HCT116 (cell line): Measurements from ENCODE around the gene PDF. TPM values are rescaled to one million over a fixed set of nuclear protein-coding genes. Genes with fewer than 3 reads are reported as not detected.

Experiments used
- ATAC-seq: fragments of 200-7000 bp; cut with Tn5 transposase; 2 replicates; pipeline ENCODE4 v1.9.1; 2020; ENCODE audit warnings: mild to moderate bottlenecking, moderate library complexity
- BruUV-seq: library from RNA; stranded (reverse); fragments of 400-500 nt; replicated peaks from 2 replicates; lab custom pipeline; 2021; lab: Mats Ljungman, UMichigan
- CTCF ChIA-PET: fragments of 300-600 bp; sonication (Branson Sonifier 250); formaldehyde crosslinking; loops from one replicate; lab custom pipeline; 2021; ENCODE audit warnings: antibody characterized with exemption; lab: Charles Lee
- POLR2A ChIA-PET: fragments of 300-600, 350-600 bp; sonication (Branson Sonifier 250); formaldehyde crosslinking; loops from one replicate; lab custom pipeline; 2021; ENCODE audit warnings: antibody characterized with exemption; lab: Charles Lee
- RAD21 ChIA-PET, 2 experiments: fragments of 300-600 bp; sonication (Branson Sonifier 250); formaldehyde crosslinking; loops; one replicate each; lab custom pipeline; 2023; ENCODE audit warnings: low total read pairs in 2 of 2; ENCODE audit not compliant: uncharacterized antibody in 2 of 2, unreplicated experiment in 2 of 2, low non-redundant PET in 1 of 2; lab: Charles Lee
- DNase-seq: peaks from one replicate; pipeline ENCODE4 v3.0.0-alpha.2; 2010; ENCODE audit warnings: low read depth, low spot score
- H2AFZ ChIP-seq: fragments of 200-600 bp; shearing (Covaris generic), sonication (generic); 2 replicates; pipeline ENCODE4 v1.6.1; 2017; ENCODE audit warnings: low read depth, mixed run types, mixed read lengths, antibody characterized with exemption, low read length; ENCODE audit not compliant: poor library complexity, severe bottlenecking
- H3K27ac ChIP-seq: 2 replicates; pipeline ENCODE4 v1.5.1; 2012; ENCODE audit warnings: low read depth, low read length
- H3K27me3 ChIP-seq: fragments of 200-600 bp; sonication (generic); 2 replicates; pipeline ENCODE4 v1.6.1; 2016; ENCODE audit warnings: mixed run types, low read length, mixed read lengths; ENCODE audit not compliant: insufficient read depth
- H3K36me3 ChIP-seq, 2 experiments: fragments of 200-500 bp in 1 of 2; fragments of 200-600 bp in 1 of 2; sonication (Bioruptor generic) in 1 of 2; sonication (generic) in 1 of 2; 2 replicates each; pipeline versions ENCODE4 v1.5.1 to v1.6.1; 2014 to 2016; ENCODE audit warnings: low read length in 2 of 2, inconsistent platforms in 1 of 2, mixed read lengths in 1 of 2, mixed run types in 1 of 2; ENCODE audit not compliant: insufficient read depth in 2 of 2, control insufficient read depth in 1 of 2
- H3K4me1 ChIP-seq, 2 experiments: fragments of 200-600 bp in 1 of 2; sonication (generic) in 1 of 2; 2 replicates each; pipeline versions ENCODE4 v1.5.1 to v1.6.1; 2012 to 2017; ENCODE audit warnings: low read length in 2 of 2, inconsistent platforms in 1 of 2, mild to moderate bottlenecking in 1 of 2, mixed read lengths in 1 of 2, mixed run types in 1 of 2, moderate library complexity in 1 of 2; ENCODE audit not compliant: insufficient read depth in 2 of 2, control insufficient read depth in 1 of 2
- H3K4me2 ChIP-seq: fragments of 200-600 bp; sonication (generic); 2 replicates; pipeline ENCODE4 v1.6.1; 2017; ENCODE audit warnings: mixed run types, low read length, mixed read lengths
- H3K4me3 ChIP-seq, 2 experiments: fragments of 200-600 bp in 1 of 2; sonication (generic) in 1 of 2; replicated peaks in 1 of 2; 2 replicates each; pipeline ENCODE4 v1.5.1; 2011 to 2016; ENCODE audit warnings: low read length in 2 of 2, control low read depth in 1 of 2, low read depth in 1 of 2, mild to moderate bottlenecking in 1 of 2, mixed read lengths in 1 of 2, mixed run types in 1 of 2
- H3K79me2 ChIP-seq: fragments of 200-600 bp; sonication (generic); 2 replicates; pipeline ENCODE4 v1.6.1; 2017; ENCODE audit warnings: mild to moderate bottlenecking, mixed run types, low read length, moderate library complexity, mixed read lengths; ENCODE audit not compliant: insufficient read depth
- H3K9ac ChIP-seq: fragments of 200-600 bp; sonication (generic); 2 replicates; pipeline ENCODE4 v1.6.1; 2016; ENCODE audit warnings: low read length, mixed read lengths
- H3K9me2 ChIP-seq: fragments of 200-600 bp; sonication (generic), shearing (Covaris generic); 2 replicates; pipeline ENCODE4 v1.6.1; 2017; ENCODE audit warnings: mixed run types, mild to moderate bottlenecking, moderate library complexity; ENCODE audit not compliant: insufficient read depth
- H3K9me3 ChIP-seq, 2 experiments: fragments of 200-500 bp in 1 of 2; fragments of 200-600 bp in 1 of 2; sonication (Bioruptor generic) in 1 of 2; sonication (generic) in 1 of 2; 2 replicates each; pipeline ENCODE4 v1.6.1; 2014 to 2017; ENCODE audit warnings: low read length in 2 of 2, mixed read lengths in 2 of 2, inconsistent platforms in 1 of 2, low read depth in 1 of 2, mild to moderate bottlenecking in 1 of 2, mixed run types in 1 of 2, moderate library complexity in 1 of 2; ENCODE audit not compliant: control insufficient read depth in 1 of 2, insufficient read depth in 1 of 2
- H4K20me1 ChIP-seq: fragments of 200-600 bp; sonication (generic), shearing (Covaris generic); 2 replicates; pipeline ENCODE4 v1.6.1; 2017; ENCODE audit warnings: mixed run types, mild to moderate bottlenecking, moderate library complexity; ENCODE audit not compliant: insufficient read depth
- EGR1 ChIP-seq: IDR thresholded peaks from 2 replicates; pipeline ENCODE4 v1.6.1; 2012; ENCODE audit warnings: low read depth
- EZH2phosphoT487 ChIP-seq: fragments of 200-600 bp; IDR thresholded peaks from 2 replicates; pipeline ENCODE4 v1.6.1; 2018; ENCODE audit warnings: antibody characterized with exemption, borderline replicate concordance
- POLR2A ChIP-seq: IDR thresholded peaks from 2 replicates; pipeline ENCODE4 v1.7.0; 2011; ENCODE audit warnings: borderline replicate concordance; ENCODE audit not compliant: insufficient read depth, insufficient read length; ENCODE audit errors: extremely low read depth
- REST ChIP-seq: IDR thresholded peaks from 2 replicates; pipeline ENCODE4 v1.6.1; 2012; ENCODE audit warnings: low read depth
- SRF ChIP-seq: IDR thresholded peaks from 2 replicates; pipeline ENCODE4 v1.6.1; 2012; ENCODE audit warnings: low read depth
- TCF7L2 ChIP-seq: IDR thresholded peaks from 2 replicates; pipeline ENCODE4 v1.7.0; 2011; ENCODE audit warnings: borderline replicate concordance, inconsistent platforms; ENCODE audit not compliant: insufficient read depth, insufficient read length; ENCODE audit errors: extremely low read depth
- ZBTB33 ChIP-seq: IDR thresholded peaks from 2 replicates; pipeline ENCODE4 v1.6.1; 2011; ENCODE audit warnings: mild to moderate bottlenecking, low read length, moderate library complexity; ENCODE audit not compliant: insufficient replicate concordance; ENCODE audit errors: extremely low read depth
- ZFX ChIP-seq: fragments of 450-650 bp; IDR thresholded peaks from 2 replicates; pipeline ENCODE4 v1.6.1; 2017
- intact Hi-C: fragments of 100-400 bp; cut with micrococcal nuclease; formaldehyde crosslinking; loops from 2 replicates; pipeline ENCODE4 v1.10.0; 2022
- total RNA-seq: library from RNA; stranded (reverse); gene quantifications from one replicate; pipeline ENCODE4 v1.2.1, GENCODE V29; 2021; ENCODE audit not compliant: unreplicated experiment

Gene PDF
- total RNA-seq, 1 experiment from 2014 or later, result 33.9 TPM

- TF ChIP-seq ZBTB33 (peak; percentile 9), EGR1 (no peak)
Observed at GRCh38 chr16:69310653-69311532, 19.5 kb downstream of the PDF start, which contains the start of gene VPS4A (continued).

- ChIA-PET CTCF (no interaction called here), RAD21 (no interaction called here), POLR2A (interaction anchor here (0.6 kb wide), 1 partner anchor 178 kb away, joined by 3 read pairs; no protein-coding TSS in a partner anchor)
- Histone ChIP-seq H3K4me2 (no peak overlapping the region), H3K36me3 (peaks cover 8% of the 10 kb centered on the region in 2 experiments; a peak in 3 of 4 replicates), H4K20me1 (no peaks in the 10 kb centered on the region), H3K9me2 (no peaks in the 10 kb centered on the region), H3K27ac (no peak overlapping the region), H3K9me3 (no peaks in the 10 kb centered on the region), H3K4me1 (peaks cover 6 to 14% of the 10 kb centered on the region in 2 experiments), H3K27me3 (no peaks in the 10 kb centered on the region), H3K79me2 (peaks cover 30% of the 10 kb centered on the region)
- no TSS peak for BruUV-seq
- intact Hi-C loops, result no loop called here
- no peak for ATAC-seq
- TF ChIP-seq SRF, result no peak
- TF ChIP-seq EZH2phosphoT487, result no peak
- no peak for TF ChIP-seq POLR2A
- TF ChIP-seq REST, result no peak
- no peak for TF ChIP-seq TCF7L2
- no peak for TF ChIP-seq ZFX
- TF ChIP-seq, all 23 proteins: peak for 0
- H2AFZ ChIP-seq, result no peak overlapping the region
- no peak overlapping the region for H3K4me3 ChIP-seq
- no peak for DNase-seq
- H3K9ac ChIP-seq, result no peak overlapping the region
Observed at GRCh38 chr16:69309316-69309715, 21.1 kb downstream of the PDF start.
